ENCODE measurements around the gene EXOSC10.

The EXOSC10 gene

GRCh38 chr1:11099310-11100148 lies at the start of gene EXOSC10:
Gene EXOSC10, minus strand, starts transcription at chr1:11099869. Its CDS starts 38 bp downstream, at chr1:11099831.
- DNase-seq, result peak; percentile 97

- DNase-seq, result no peak
These were observed 47.6 kb upstream of the EXOSC10 start for GRCh38 chr1:11147197-11147770.

- DNase-seq, result no peak
These were observed 46.1 kb upstream of the EXOSC10 start for GRCh38 chr1:11145741-11146140.

GRCh38 chr1:11144570-11145256 lies 45.0 kb upstream of the EXOSC10 start:
- DNase-seq, result no peak

GRCh38 chr1:11143907-11144306 lies 44.2 kb upstream of the EXOSC10 start:
- peak; percentile 23 for DNase-seq

GRCh38 chr1:11143401-11143800 lies 43.7 kb upstream of the EXOSC10 start:
- DNase-seq, result no peak

GRCh38 chr1:11142618-11143391 lies 43.1 kb upstream of the EXOSC10 start:
- no peak for DNase-seq

- DNase-seq, result no peak
These were observed 39.3 kb upstream of the EXOSC10 start for GRCh38 chr1:11138952-11139351.

- no peak for DNase-seq
These were observed 38.4 kb upstream of the EXOSC10 start for GRCh38 chr1:11138029-11138428.

GRCh38 chr1:11134898-11135266 lies 35.2 kb upstream of the EXOSC10 start:
- DNase-seq, result no peak

- DNase-seq, result no peak
These were observed 34.7 kb upstream of the EXOSC10 start for GRCh38 chr1:11134251-11134897.

GRCh38 chr1:11132563-11133293 lies 33.1 kb upstream of the EXOSC10 start:
- no peak for DNase-seq

GRCh38 chr1:11131816-11132215 lies 32.1 kb upstream of the EXOSC10 start:
- DNase-seq, result no peak

- DNase-seq, result no peak
These were observed 30.7 kb upstream of the EXOSC10 start for GRCh38 chr1:11130406-11130805.

- no peak for DNase-seq
These were observed 30.2 kb upstream of the EXOSC10 start for GRCh38 chr1:11129649-11130390.

GRCh38 chr1:11126569-11126968 lies 26.9 kb upstream of the EXOSC10 start:
- no peak for DNase-seq

- no peak for DNase-seq
These were observed 26.3 kb upstream of the EXOSC10 start for GRCh38 chr1:11125931-11126330.

- no peak for DNase-seq
These were observed 25.3 kb upstream of the EXOSC10 start for GRCh38 chr1:11124965-11125364.

GRCh38 chr1:11116318-11116717 lies 16.6 kb upstream of the EXOSC10 start:
- no peak for DNase-seq

GRCh38 chr1:11114966-11115365 lies 15.3 kb upstream of the EXOSC10 start:
- no peak for DNase-seq

All from activated CD4-positive, alpha-beta T cell treated with anti-CD3 and anti-CD28 coated beads, Interleukin-2, Interleukin-6, amounts not matched to agents 100 ng/mL and 50 ng/mL, durations not matched to agents 16 hours and 8 hours (primary cell).